Midbrain (tissue), 1 donor: ENCODE results near the gene WDR89.
"Not testable (repeated sequence)": the region's sequence is repeated elsewhere in the genome, so short reads cannot be mapped to it uniquely, and the experiment has no call there.

ENCODE experiments used
- DNase-seq: peaks from one replicate; lab custom pipeline; 2025; lab: John Stamatoyannopoulos, UW

Gene WDR89

GRCh38 chr14:63594455-63595372, 47.0 kb downstream of the WDR89 start:
- DNase-seq = no peak

- not testable (repeated sequence) for DNase-seq
Observed at GRCh38 chr14:63583046-63583445, 58.6 kb downstream of the WDR89 start.

- no peak for DNase-seq
Observed at GRCh38 chr14:63581491-63581890, 60.2 kb downstream of the WDR89 start.

GRCh38 chr14:63578300-63578699, 63.4 kb downstream of the WDR89 start:
- no peak for DNase-seq

GRCh38 chr14:63573581-63573980, 68.1 kb downstream of the WDR89 start:
- no peak for DNase-seq

- no peak for DNase-seq
Observed at GRCh38 chr14:63565448-63565847, 76.2 kb downstream of the WDR89 start.

- DNase-seq = no peak
Observed at GRCh38 chr14:63564318-63564717, 77.4 kb downstream of the WDR89 start.

GRCh38 chr14:63563370-63564026, 78.2 kb downstream of the WDR89 start:
- no peak for DNase-seq

GRCh38 chr14:63562405-63562804, 79.3 kb downstream of the WDR89 start:
- DNase-seq = no peak

- DNase-seq = no peak
Observed at GRCh38 chr14:63555572-63555971, 86.1 kb downstream of the WDR89 start.

GRCh38 chr14:63551332-63551731, 90.3 kb downstream of the WDR89 start:
- DNase-seq = no peak

GRCh38 chr14:63547798-63548335, 93.8 kb downstream of the WDR89 start:
- DNase-seq = no peak
